HepG2 (cell line): ENCODE data around the gene ATE1. TPM values are rescaled to one million over a fixed set of nuclear protein-coding genes. Genes with fewer than 3 reads are reported as not detected.

Experiments used
- ATF2 ChIP-seq: sonication (generic); formaldehyde crosslinking; IDR thresholded peaks from 2 replicates; pipeline ENCODE4 v1.4.0; 2020; ENCODE audit warnings: missing genetic modification reagents
- BCLAF1 ChIP-seq: fragments of 450-650 bp; IDR thresholded peaks from 2 replicates; pipeline ENCODE4 v1.6.1; 2017; ENCODE audit warnings: mild to moderate bottlenecking
- CSRNP2 ChIP-seq: sonication (generic); formaldehyde crosslinking; conservative IDR thresholded peaks from 2 replicates; pipeline ENCODE4 v1.8.0; 2022; ENCODE audit warnings: low read depth, missing genetic modification reagents
- HHEX ChIP-seq: IDR thresholded peaks from 2 replicates; pipeline ENCODE4 v1.6.1; 2016; ENCODE audit warnings: control low read depth
- MATR3 ChIP-seq: sonication (generic); formaldehyde crosslinking; IDR thresholded peaks from 2 replicates; pipeline ENCODE4 v1.4.0; 2020; ENCODE audit warnings: missing genetic modification reagents
- MAZ ChIP-seq, 2 experiments: sonication (generic) in 1 of 2; formaldehyde crosslinking in 1 of 2; IDR thresholded peaks; 2 replicates each; pipeline versions ENCODE4 v1.5.0 to v1.6.1; 2012 to 2020; ENCODE audit warnings: low read depth in 2 of 2, mild to moderate bottlenecking in 2 of 2, borderline replicate concordance in 1 of 2, improper control_type of control experiment in 1 of 2, low read length in 1 of 2, missing genetic modification reagents in 1 of 2, moderate library complexity in 1 of 2
- NCOR1 ChIP-seq: fragments of 200-600 bp; sonication (generic); IDR thresholded peaks from 2 replicates; pipeline ENCODE4 v1.7.0; 2017; ENCODE audit warnings: antibody characterized with exemption, low read length, borderline replicate concordance
- POGK ChIP-seq: sonication (generic); formaldehyde crosslinking; conservative IDR thresholded peaks from 2 replicates; pipeline ENCODE4 v1.8.0; 2022; ENCODE audit warnings: mild to moderate bottlenecking, moderate library complexity, missing genetic modification reagents
- REST ChIP-seq, 2 experiments: IDR thresholded peaks; 2 replicates each; pipeline ENCODE4 v1.6.1; 2011 to 2012; ENCODE audit warnings: low read length in 2 of 2, borderline replicate concordance in 1 of 2, low read depth in 1 of 2, mild to moderate bottlenecking in 1 of 2, moderate library complexity in 1 of 2
- SALL2 ChIP-seq: sonication (generic); formaldehyde crosslinking; IDR thresholded peaks from 2 replicates; pipeline ENCODE4 v1.8.1; 2023; ENCODE audit warnings: mild to moderate bottlenecking, missing genetic modification reagents, inconsistent platforms
- TGIF2 ChIP-seq: IDR thresholded peaks from 2 replicates; pipeline ENCODE4 v1.6.1; 2016; ENCODE audit warnings: control low read depth, missing compliant biosample characterization
- TOE1 ChIP-seq: sonication (generic); formaldehyde crosslinking; IDR thresholded peaks from 2 replicates; pipeline ENCODE4 v1.4.0; 2020; ENCODE audit warnings: mild to moderate bottlenecking, missing genetic modification reagents
- U2AF1 ChIP-seq: fragments of 200-400 bp; formaldehyde crosslinking; optimal IDR thresholded peaks from 2 replicates; pipeline ENCODE3; 2017; ENCODE audit warnings: mild to moderate bottlenecking, low read depth, low read length
- ZNF354B ChIP-seq: sonication (generic); formaldehyde crosslinking; IDR thresholded peaks from 2 replicates; pipeline ENCODE4 v1.8.0; 2022; ENCODE audit warnings: mild to moderate bottlenecking, missing genetic modification reagents
- ZNF414 ChIP-seq: sonication (generic); formaldehyde crosslinking; IDR thresholded peaks from 2 replicates; pipeline ENCODE4 v1.5.0; 2020; ENCODE audit warnings: missing genetic modification reagents
- ZNF543 ChIP-seq: sonication (generic); formaldehyde crosslinking; IDR thresholded peaks from 2 replicates; pipeline ENCODE4 v1.4.0; 2020; ENCODE audit warnings: mild to moderate bottlenecking, missing genetic modification reagents
- polyA plus RNA-seq, 8 experiments: library from polyadenylated mRNA; depleted of rRNA in 3 of 8; stranded (reverse) in 7 of 8; unstranded in 1 of 8; fragments of >200 nt; fragmentation: Illumina TruSeq in 4 of 8; extraction: Trizol in 4 of 8; gene quantifications; 2 replicates each; pipeline versions ENCODE4 v1.2.1 to v1.2.3, GENCODE V29; 2011 to 2016; ENCODE audit warnings: low read depth in 4 of 8, missing spikeins in 1 of 8, mixed read lengths in 1 of 8; ENCODE audit not compliant: insufficient read depth in 1 of 8
- total RNA-seq, 5 experiments: library from RNA; depleted of rRNA; stranded (reverse); fragments of >200 nt; fragmentation: Illumina TruSeq; extraction: Trizol; gene quantifications; 2 replicates each; pipeline ENCODE4 v1.2.3, GENCODE V29; 2016; ENCODE audit warnings: low read depth in 1 of 5

ATE1 gene
- total and polyA plus RNA-seq, 2 of the 13 experiments (the other 11 are each of a cell fraction or from before 2014, with no cell fraction given): 17.5 to 42.2 TPM

GRCh38 chr10:121854809-121855445 lies 72.9 kb downstream of the ATE1 start (continued):
- peak in 1 of 2 experiments; percentile 34; a peak in 1 of 4 replicates for TF ChIP-seq REST (IDR thresholded peaks at IDR 0.05; ENCODE audit: borderline replicate concordance in 1 of 2, low read depth in 1 of 2, low read length in 2 of 2)
- TF ChIP-seq U2AF1: no peak
- peak; percentile 62 for TF ChIP-seq TGIF2
- TF ChIP-seq CSRNP2 (CRISPR knock-in tag): no peak
- 0 out of 2 replicates have a peak, but pooled peaks have one; percentile 47 for TF ChIP-seq HHEX (CRISPR knock-in tag)
- peak; percentile 70; the same call in 1 of the 2 replicates for TF ChIP-seq POGK (CRISPR knock-in tag)
- TF ChIP-seq TOE1 (CRISPR knock-in tag): no peak
- no peak for TF ChIP-seq MATR3 (CRISPR knock-in tag)
- no peak for TF ChIP-seq ZNF354B (CRISPR knock-in tag)
- no peak for TF ChIP-seq MAZ (IDR thresholded peaks at IDR 0.05; ENCODE audit: borderline replicate concordance, low read depth, low read length)
- TF ChIP-seq MAZ (CRISPR knock-in tag; IDR thresholded peaks at IDR 0.05; ENCODE audit: low read depth): 0 out of 2 replicates have a peak, but pooled peaks have one; percentile 54
- TF ChIP-seq ZNF414 (CRISPR knock-in tag): no peak
- no peak for TF ChIP-seq BCLAF1
- TF ChIP-seq NCOR1: peak; percentile 86
- no peak for TF ChIP-seq ZNF543 (CRISPR knock-in tag)
- peak; percentile 50; the same call in 1 of the 2 replicates for TF ChIP-seq ATF2 (CRISPR knock-in tag)
- TF ChIP-seq SALL2 (CRISPR knock-in tag): no peak
